Bronchial epithelial cell (primary cell): ENCODE results near the gene RETREG2. TPM values are rescaled to one million over a fixed set of nuclear protein-coding genes. Genes with fewer than 3 reads are reported as not detected.

Source experiments
- DNase-seq: peaks from one replicate; pipeline ENCODE4 v3.0.0-alpha.2; 2010; ENCODE audit warnings: low read depth
- FAIRE-seq: peaks from 2 replicates; lab custom pipeline; 2011; peaks lifted over from hg19 to GRCh38; lab: Jason Lieb, UNC
- H3K27me3 ChIP-seq: 2 replicates; pipeline ENCODE4 v1.5.1; 2011; ENCODE audit warnings: low read length; ENCODE audit not compliant: control insufficient read depth, insufficient read depth
- H3K36me3 ChIP-seq: 2 replicates; pipeline ENCODE4 v1.5.1; 2011; ENCODE audit warnings: low read length; ENCODE audit not compliant: control insufficient read depth, insufficient read depth
- H3K4me3 ChIP-seq: 2 replicates; pipeline ENCODE4 v1.5.1; 2011; ENCODE audit warnings: mild to moderate bottlenecking, low read depth, low read length, control low read depth
- total RNA-seq: library from RNA; depleted of rRNA; stranded (reverse); fragments of >200 nt; gene quantifications from 2 replicates; pipeline ENCODE4 v1.2.1, GENCODE V29; 2014
- TF ChIP-seq, protein P1 (sequence below): IDR thresholded peaks from 2 replicates; pipeline ENCODE4 v1.5.1; 2011; ENCODE audit warnings: mild to moderate bottlenecking, moderate library complexity, low read length, control low read depth, inconsistent platforms; ENCODE audit not compliant: insufficient read depth, severe bottlenecking

Gene RETREG2
- total RNA-seq, 1 donor from 2014 or later: 110 TPM

DNA sequence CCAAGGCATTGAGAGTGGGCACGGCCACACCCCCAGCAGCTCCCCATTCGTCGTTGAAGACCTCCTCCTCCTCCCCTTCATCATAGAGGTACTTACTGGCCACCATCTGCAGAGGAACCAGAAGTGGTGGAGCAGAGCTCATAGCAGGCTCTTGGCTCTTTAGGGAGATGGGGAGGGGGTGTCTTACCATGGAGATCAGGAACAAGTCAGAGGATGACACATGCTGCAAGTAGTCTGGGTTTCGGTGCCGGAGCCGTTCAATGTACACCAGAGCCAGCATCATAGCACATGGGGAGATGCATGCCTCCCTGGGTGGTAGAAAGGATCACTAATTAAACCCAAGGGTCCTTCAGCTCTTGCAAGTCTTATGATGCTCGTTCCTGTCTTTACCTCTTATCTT lies 3.3 kb upstream of the RETREG2 start:
- peaks cover 14% of the 10 kb centered on the region for H3K36me3 ChIP-seq
- H3K4me3 ChIP-seq: no peak overlapping the region
- DNase-seq: no peak
- FAIRE-seq: no peak
- TF ChIP-seq, protein P1, sequence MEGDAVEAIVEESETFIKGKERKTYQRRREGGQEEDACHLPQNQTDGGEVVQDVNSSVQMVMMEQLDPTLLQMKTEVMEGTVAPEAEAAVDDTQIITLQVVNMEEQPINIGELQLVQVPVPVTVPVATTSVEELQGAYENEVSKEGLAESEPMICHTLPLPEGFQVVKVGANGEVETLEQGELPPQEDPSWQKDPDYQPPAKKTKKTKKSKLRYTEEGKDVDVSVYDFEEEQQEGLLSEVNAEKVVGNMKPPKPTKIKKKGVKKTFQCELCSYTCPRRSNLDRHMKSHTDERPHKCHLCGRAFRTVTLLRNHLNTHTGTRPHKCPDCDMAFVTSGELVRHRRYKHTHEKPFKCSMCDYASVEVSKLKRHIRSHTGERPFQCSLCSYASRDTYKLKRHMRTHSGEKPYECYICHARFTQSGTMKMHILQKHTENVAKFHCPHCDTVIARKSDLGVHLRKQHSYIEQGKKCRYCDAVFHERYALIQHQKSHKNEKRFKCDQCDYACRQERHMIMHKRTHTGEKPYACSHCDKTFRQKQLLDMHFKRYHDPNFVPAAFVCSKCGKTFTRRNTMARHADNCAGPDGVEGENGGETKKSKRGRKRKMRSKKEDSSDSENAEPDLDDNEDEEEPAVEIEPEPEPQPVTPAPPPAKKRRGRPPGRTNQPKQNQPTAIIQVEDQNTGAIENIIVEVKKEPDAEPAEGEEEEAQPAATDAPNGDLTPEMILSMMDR: no peak
- H3K27me3 ChIP-seq: no peaks in the 10 kb centered on the region

DNA sequence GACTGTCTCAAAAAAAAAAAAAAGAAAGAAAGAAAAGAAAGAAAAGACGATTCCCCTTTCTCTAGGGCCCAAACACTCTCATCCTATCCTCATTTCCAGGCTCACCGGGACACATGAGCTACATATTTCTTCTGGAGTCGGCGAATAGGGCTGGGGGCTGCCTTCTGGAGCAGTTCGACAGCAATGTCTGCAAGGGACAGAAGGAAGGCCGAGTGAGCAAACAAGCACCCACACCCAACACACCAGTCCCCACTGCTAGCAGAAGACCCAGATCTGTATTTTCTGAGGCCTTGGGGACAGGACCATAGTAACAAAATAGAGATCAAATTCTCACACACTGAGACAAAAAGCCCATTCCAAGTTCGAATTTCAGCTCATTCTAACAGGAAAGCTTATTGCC lies 2.6 kb upstream of the RETREG2 start:
- H3K4me3 ChIP-seq: no peak overlapping the region
- FAIRE-seq: no peak
- TF ChIP-seq, protein P1: no peak
- H3K36me3 ChIP-seq: peaks cover 17% of the 10 kb centered on the region
- no peak for DNase-seq
- H3K27me3 ChIP-seq: no peaks in the 10 kb centered on the region

DNA sequence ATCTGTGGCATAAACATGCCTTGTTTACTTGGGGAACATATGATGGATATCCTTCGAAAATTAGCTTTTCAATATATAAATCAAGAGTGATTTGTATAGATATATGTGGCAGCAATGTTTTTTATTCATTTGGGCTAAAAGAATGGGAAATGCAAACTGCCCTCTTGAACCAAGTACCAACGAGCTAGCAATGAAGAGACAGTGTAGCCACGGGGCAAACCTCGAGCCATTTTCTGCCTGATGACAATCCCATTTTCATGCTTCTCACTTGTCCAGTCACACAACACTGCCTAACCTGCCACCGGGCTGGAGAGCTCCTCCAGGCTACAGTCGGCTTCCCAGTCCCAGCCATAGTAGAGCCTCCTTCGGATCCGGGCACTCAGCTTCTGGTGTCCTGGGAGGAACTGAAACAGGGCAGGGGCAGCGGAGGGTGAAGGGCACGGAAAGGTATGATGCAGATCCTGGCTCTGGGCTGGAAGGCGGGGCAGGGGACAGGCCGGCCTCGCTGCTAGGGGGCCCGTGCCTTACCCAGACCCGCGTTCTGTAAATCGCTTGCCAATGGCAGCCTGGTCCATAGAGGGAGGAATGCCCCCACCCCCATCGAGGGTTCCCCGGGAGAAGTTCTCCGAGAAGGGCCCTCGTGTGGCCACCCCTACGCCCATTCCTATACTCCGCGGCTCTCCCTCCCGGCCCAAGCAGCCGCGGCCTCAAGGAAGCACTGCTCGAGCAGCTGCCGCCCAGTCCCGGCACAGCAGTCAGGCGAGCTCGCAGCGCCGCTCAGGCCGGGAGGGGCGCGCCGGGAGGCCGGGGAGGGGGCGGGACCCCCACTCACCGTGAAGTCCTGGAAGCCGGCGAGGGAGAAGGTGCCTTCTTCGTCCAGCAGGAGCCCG lies 1.9 kb upstream of the RETREG2 start:
- H3K4me3 ChIP-seq: peak overlapping the region; percentile 85
- DNase-seq (peak; percentile 12), FAIRE-seq (no peak)
- no peaks in the 10 kb centered on the region for H3K27me3 ChIP-seq
- TF ChIP-seq, protein P1: peak; percentile 16
- peaks cover 19% of the 10 kb centered on the region for H3K36me3 ChIP-seq

DNA sequence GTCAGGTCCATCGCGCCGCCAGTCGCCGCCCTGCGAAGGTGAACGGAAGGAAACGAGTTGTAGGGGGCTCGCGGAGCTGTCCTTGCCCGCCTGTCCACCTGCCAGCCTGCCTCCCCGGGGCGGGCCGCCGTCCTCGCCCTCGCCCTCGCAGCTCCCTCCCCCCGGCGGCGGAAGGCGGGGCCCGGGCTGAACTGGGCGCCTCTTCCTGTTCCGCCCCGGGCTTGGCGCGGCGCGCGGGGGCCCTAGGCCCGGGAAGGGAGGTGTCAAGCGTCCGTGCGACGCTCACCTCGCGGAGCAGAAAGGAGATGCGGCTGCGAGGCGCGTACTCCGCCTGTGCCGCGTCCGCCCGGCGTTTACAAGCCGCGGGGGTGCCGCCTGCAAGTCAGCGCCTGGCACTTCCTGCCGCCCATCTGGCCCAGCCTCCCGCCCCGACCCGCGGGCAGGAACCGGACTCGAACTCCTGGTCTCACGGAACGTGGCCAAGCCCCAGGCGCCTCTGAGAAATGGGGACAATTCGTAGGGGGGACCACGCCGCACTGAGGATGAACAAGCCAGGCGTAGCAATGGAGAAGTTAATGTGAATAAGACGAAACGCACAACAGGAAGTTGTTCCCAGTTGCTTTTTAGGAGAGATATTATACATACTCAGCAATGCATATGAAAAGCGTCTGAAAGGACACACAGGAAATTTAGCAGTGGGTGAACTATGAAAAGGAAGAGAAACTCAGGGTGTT lies 1.1 kb upstream of the RETREG2 start, which contains the start of gene CNPPD1:
TSS of gene CNPPD1 (minus strand) at position 108 of the 734 bp plus-strand sequence. CDS start at position 11, 97 bp downstream.
- TF ChIP-seq, protein P1: no peak
- peaks cover 25% of the 10 kb centered on the region for H3K36me3 ChIP-seq
- FAIRE-seq (no peak), DNase-seq (peak; percentile 68)
- no peaks in the 10 kb centered on the region for H3K27me3 ChIP-seq
- peak within 1 kb of the TSS; percentile 85 for H3K4me3 ChIP-seq

DNA sequence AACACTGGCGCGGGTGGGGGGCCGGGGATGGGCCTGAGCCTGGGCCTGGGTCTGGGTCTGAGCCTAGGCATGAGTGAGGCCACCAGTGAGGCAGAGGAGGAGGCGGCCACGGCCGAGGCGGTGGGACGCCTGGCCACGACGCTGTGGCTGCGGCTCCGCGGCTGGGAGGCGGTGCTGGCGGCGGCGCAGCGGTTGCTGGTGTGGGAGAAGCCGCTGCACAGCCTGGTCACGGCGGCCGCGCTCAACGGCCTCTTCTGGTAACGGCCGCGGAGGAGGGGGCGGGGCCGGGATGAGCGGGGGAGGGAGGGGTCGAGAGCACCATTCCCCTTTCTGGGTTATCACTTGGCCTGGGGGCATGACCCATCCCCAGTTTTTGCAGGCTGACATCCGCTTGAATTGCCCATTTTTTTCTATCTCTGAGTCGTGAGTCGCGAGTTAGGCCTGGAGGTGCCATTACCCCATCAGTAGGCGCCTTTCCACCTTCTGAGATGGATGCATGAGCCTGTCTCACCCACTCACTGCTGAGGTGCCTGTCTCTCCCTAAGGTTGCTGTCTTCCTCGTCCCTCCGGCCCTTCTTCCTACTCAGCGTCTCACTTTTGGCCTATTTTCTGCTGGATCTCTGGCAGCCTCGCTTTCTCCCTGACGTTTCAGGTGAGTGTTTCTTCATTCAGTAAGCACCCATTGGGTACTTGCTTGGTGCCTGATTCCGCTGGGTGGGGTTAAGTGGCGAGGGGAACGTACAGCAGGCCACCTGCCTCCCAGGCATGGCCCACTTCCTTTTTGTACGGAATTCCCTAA lies 501 bp downstream of the RETREG2 start:
- Histone ChIP-seq H3K36me3 (peaks cover 35% of the 10 kb centered on the region), H3K4me3 (peak overlapping the region; percentile 85), H3K27me3 (no peaks in the 10 kb centered on the region)
- TF ChIP-seq, protein P1: no peak
- FAIRE-seq: no peak
- DNase-seq: peak; percentile 12
